ENCODE data around the gene B3GLCT. TPM values are rescaled to one million over a fixed set of nuclear protein-coding genes. Genes with fewer than 3 reads are reported as not detected.

B3GLCT gene
- total RNA-seq, 1 donor from 2014 or later = 16.5 TPM

DNA sequence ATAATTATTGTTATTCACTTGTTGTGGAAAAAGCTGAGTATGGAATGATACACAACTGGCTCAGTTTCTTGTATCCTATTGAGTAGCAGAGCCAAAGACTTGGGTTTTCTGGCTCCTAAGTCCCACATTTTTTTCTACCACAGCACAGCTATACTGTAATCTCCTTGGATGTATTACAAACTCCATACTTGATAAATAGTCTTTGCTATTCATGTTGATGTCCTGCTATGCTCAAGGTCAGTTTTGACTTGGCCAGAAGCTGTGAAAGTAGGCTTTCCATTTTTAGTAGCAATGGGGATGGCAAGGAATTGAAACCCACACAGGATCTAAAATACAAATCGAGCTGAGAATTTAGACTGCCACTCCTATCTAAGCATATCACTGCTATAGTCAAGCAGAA lies 79.1 kb downstream of the B3GLCT start:
- TF ChIP-seq, protein P1, sequence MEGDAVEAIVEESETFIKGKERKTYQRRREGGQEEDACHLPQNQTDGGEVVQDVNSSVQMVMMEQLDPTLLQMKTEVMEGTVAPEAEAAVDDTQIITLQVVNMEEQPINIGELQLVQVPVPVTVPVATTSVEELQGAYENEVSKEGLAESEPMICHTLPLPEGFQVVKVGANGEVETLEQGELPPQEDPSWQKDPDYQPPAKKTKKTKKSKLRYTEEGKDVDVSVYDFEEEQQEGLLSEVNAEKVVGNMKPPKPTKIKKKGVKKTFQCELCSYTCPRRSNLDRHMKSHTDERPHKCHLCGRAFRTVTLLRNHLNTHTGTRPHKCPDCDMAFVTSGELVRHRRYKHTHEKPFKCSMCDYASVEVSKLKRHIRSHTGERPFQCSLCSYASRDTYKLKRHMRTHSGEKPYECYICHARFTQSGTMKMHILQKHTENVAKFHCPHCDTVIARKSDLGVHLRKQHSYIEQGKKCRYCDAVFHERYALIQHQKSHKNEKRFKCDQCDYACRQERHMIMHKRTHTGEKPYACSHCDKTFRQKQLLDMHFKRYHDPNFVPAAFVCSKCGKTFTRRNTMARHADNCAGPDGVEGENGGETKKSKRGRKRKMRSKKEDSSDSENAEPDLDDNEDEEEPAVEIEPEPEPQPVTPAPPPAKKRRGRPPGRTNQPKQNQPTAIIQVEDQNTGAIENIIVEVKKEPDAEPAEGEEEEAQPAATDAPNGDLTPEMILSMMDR (conservative IDR thresholded peaks at IDR 0.05) = no peak
- no peak for DNase-seq (ENCODE audit: extremely low spot score, unreplicated experiment)
- H3K27me3 Mint-ChIP-seq = no peaks in the 10 kb centered on the region
- H3K9me3 Mint-ChIP-seq = peaks cover 15% of the 10 kb centered on the region
- peaks cover 18% of the 10 kb centered on the region for H3K36me3 Mint-ChIP-seq
- H3K4me3 Mint-ChIP-seq = no peak overlapping the region
- H3K27ac Mint-ChIP-seq = no peak overlapping the region
- no peaks in the 10 kb centered on the region for H3K4me1 Mint-ChIP-seq (ENCODE audit: unreplicated experiment)

GRCh38 chr13:31282741-31283455 lies 83.1 kb downstream of the B3GLCT start:
- Mint-ChIP-seq H3K9me3 (peaks cover 15% of the 10 kb centered on the region), H3K4me1 (ENCODE audit: unreplicated experiment) (no peaks in the 10 kb centered on the region), H3K4me3 (no peak overlapping the region), H3K27me3 (no peaks in the 10 kb centered on the region), H3K27ac (no peak overlapping the region), H3K36me3 (peaks cover 15% of the 10 kb centered on the region)
- TF ChIP-seq, protein P1 (conservative IDR thresholded peaks at IDR 0.05) = no peak
- no peak for DNase-seq (ENCODE audit: extremely low spot score, unreplicated experiment)

- H3K36me3 Mint-ChIP-seq = peaks cover 35% of the 10 kb centered on the region
- H3K27me3 Mint-ChIP-seq = no peaks in the 10 kb centered on the region
- H3K4me3 Mint-ChIP-seq = no peak overlapping the region
- no peak overlapping the region for H3K27ac Mint-ChIP-seq
- TF ChIP-seq, protein P1 (conservative IDR thresholded peaks at IDR 0.05) = no peak
- DNase-seq (ENCODE audit: extremely low spot score, unreplicated experiment) = no peak
- peaks cover 8% of the 10 kb centered on the region for H3K9me3 Mint-ChIP-seq
- H3K4me1 Mint-ChIP-seq (ENCODE audit: unreplicated experiment) = no peaks in the 10 kb centered on the region
Measured at GRCh38 chr13:31286930-31287329, 87.2 kb downstream of the B3GLCT start.

DNA sequence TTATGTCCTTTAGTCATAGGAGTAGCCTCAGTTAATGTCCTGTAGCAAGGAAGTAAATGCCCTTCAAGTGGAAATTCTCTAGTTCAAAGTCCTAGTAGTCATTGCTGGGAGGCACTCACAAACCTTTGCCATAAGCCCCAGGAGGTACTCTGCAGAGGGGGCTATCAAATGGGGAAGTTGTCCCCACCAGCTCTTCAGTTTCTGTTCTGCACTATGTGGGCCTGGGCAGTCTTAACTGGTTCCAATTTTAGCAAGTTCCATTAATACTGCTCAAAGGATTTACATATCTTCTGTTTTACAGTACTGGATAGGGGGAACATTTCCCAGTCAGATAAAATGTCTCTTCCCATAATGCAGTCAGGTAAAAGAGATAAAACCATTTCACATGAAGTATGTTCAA lies 101.3 kb downstream of the B3GLCT start:
- Mint-ChIP-seq H3K4me3 (no peak overlapping the region), H3K9me3 (peaks cover 15% of the 10 kb centered on the region), H3K27me3 (no peaks in the 10 kb centered on the region), H3K27ac (no peak overlapping the region), H3K4me1 (ENCODE audit: unreplicated experiment) (no peaks in the 10 kb centered on the region), H3K36me3 (peaks cover 25% of the 10 kb centered on the region)
- DNase-seq (ENCODE audit: extremely low spot score, unreplicated experiment) = no peak
- TF ChIP-seq, protein P1 (conservative IDR thresholded peaks at IDR 0.05) = no peak

GRCh38 chr13:31310356-31310755 lies 110.6 kb downstream of the B3GLCT start:
- Mint-ChIP-seq H3K4me3 (no peak overlapping the region), H3K9me3 (peaks cover 17% of the 10 kb centered on the region), H3K27ac (no peak overlapping the region), H3K27me3 (no peaks in the 10 kb centered on the region), H3K4me1 (ENCODE audit: unreplicated experiment) (no peaks in the 10 kb centered on the region), H3K36me3 (peaks cover 17% of the 10 kb centered on the region)
- TF ChIP-seq, protein P1 (conservative IDR thresholded peaks at IDR 0.05) = no peak
- DNase-seq (ENCODE audit: extremely low spot score, unreplicated experiment) = no peak

Measured in type B pancreatic cell (in vitro differentiated cells).